Testis (tissue), 3 donors: Measurements from ENCODE around the gene ACOT12. TPM values are rescaled to one million over a fixed set of nuclear protein-coding genes. Genes with fewer than 3 reads are reported as not detected.
"Not testable (repeated sequence)": the region's sequence is repeated elsewhere in the genome, so short reads cannot be mapped to it uniquely, and the experiment has no call there.

Experiments
- DNase-seq: peaks from one replicate; pipeline ENCODE4 v3.0.0-alpha.2; 2019
- H3K27ac ChIP-seq, 2 donors: fragments of 200-600 bp; sonication (generic); one replicate each; pipeline ENCODE4 v1.5.1; 2019
- H3K27me3 ChIP-seq: fragments of 200-600 bp; sonication (generic); one replicate; pipeline ENCODE4 v1.5.1; 2019
- H3K36me3 ChIP-seq: fragments of 200-600 bp; sonication (generic); one replicate; pipeline ENCODE4 v1.5.1; 2017; ENCODE audit warnings: low read depth; ENCODE audit errors: missing control alignments
- H3K4me1 ChIP-seq: fragments of 200-600 bp; sonication (generic); one replicate; pipeline ENCODE4 v1.5.1; 2019
- H3K4me3 ChIP-seq, 2 donors: fragments of 200-600 bp; sonication (generic); one replicate each; pipeline ENCODE4 v1.5.1; 2017 to 2019
- H3K9me3 ChIP-seq: fragments of 200-600 bp; sonication (generic); one replicate; pipeline ENCODE4 v1.5.1; 2017
- POLR2A ChIP-seq: fragments of 450-650 bp; IDR thresholded peaks from one replicate; pipeline ENCODE4 v1.6.1; 2017; ENCODE audit warnings: antibody characterized with exemption, mild to moderate bottlenecking, moderate library complexity
- WGBS, 2 donors: methylation state at CpG; one replicate each; pipeline ENCODE4 v1.1.5; 2018; 5-methylcytosine and 5-hydroxymethylcytosine counted together
- intact Hi-C: fragments of 100-400 bp; cut with DNase I; formaldehyde crosslinking; loops from one replicate; pipeline ENCODE4 v1.15.1; 2023; ENCODE audit warnings: low total_unique reads
- polyA plus RNA-seq: library from polyadenylated mRNA; stranded (reverse); fragments of 350-450 nt; fragmentation: Illumina TruSeq; extraction: RNeasy Lipid Tissue Mini Kit (QIAGEN cat#74804); gene quantifications from one replicate; pipeline ENCODE4 v1.2.3, GENCODE V29; 2014; ENCODE audit warnings: low read depth, low replicate concordance; ENCODE audit not compliant: insufficient read depth
- total RNA-seq, 2 donors: library from RNA; depleted of rRNA; stranded (reverse); fragments of >200 nt; gene quantifications; one replicate each; pipeline ENCODE4 v1.2.3, GENCODE V29; 2016
- TF ChIP-seq, protein P1 (sequence below), 3 experiments: fragments of 450-650 bp in 2 of 3; fragments of 200-600 bp in 1 of 3; sonication (generic) in 1 of 3; IDR thresholded peaks; one replicate each; pipeline ENCODE4 v1.5.1; 2016 to 2019; ENCODE audit warnings: antibody characterized with exemption in 3 of 3, mild to moderate bottlenecking in 2 of 3, moderate library complexity in 1 of 3

The ACOT12 gene
- total and polyA plus RNA-seq, 3 donors from 2014 or later: 0.31 to 0.87 (median 0.44) TPM

DNA sequence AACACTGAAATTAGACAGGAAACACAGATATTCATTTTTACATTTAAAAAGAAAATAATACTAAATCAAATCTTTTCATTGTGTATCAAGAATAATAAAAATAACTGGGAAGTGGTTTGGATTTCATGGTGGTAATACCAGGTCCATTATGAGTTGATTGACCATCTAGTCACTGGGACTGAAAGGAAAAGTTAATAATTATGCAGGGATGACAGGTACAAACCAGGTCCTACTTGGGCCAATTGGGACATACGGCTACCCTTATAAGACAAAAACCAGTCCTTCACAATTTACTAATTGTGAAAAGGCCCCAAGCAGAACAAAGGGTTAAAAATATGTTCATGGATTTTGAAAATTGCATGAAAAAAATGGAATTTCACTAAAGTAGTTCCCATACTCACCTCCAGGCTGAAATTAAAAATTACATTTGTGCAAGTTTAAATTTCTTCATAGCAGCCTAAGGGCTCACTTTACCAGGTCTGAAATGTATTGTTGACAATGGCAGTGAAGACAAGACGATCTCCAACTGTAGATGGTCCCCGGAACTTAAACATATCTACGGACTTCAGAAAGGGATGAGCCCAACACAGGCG lies 48.4 kb downstream of the ACOT12 start:
- no peaks in the 10 kb centered on the region for H3K4me1 ChIP-seq
- TF ChIP-seq, protein P1, sequence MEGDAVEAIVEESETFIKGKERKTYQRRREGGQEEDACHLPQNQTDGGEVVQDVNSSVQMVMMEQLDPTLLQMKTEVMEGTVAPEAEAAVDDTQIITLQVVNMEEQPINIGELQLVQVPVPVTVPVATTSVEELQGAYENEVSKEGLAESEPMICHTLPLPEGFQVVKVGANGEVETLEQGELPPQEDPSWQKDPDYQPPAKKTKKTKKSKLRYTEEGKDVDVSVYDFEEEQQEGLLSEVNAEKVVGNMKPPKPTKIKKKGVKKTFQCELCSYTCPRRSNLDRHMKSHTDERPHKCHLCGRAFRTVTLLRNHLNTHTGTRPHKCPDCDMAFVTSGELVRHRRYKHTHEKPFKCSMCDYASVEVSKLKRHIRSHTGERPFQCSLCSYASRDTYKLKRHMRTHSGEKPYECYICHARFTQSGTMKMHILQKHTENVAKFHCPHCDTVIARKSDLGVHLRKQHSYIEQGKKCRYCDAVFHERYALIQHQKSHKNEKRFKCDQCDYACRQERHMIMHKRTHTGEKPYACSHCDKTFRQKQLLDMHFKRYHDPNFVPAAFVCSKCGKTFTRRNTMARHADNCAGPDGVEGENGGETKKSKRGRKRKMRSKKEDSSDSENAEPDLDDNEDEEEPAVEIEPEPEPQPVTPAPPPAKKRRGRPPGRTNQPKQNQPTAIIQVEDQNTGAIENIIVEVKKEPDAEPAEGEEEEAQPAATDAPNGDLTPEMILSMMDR (IDR thresholded peaks at IDR 0.05): peak in 2 of 3 experiments; percentile 20
- no peak for TF ChIP-seq POLR2A
- H3K27ac ChIP-seq: no peak overlapping the region
- H3K27me3 ChIP-seq: no peaks in the 10 kb centered on the region
- WGBS, 2 donors: 87 to 91% methylated on average over 5 of the region's 5 CpGs
- DNase-seq: no peak
- no peaks in the 10 kb centered on the region for H3K9me3 ChIP-seq
- H3K36me3 ChIP-seq: no peaks in the 10 kb centered on the region
- no peak overlapping the region for H3K4me3 ChIP-seq
- intact Hi-C loops: no loop called here

- intact Hi-C loops: no loop called here
- WGBS, 2 donors: 88 to 93% methylated on average over 13 of the region's 13 CpGs
- DNase-seq: no peak
- Histone ChIP-seq H3K27ac (no peak overlapping the region), H3K4me1 (no peaks in the 10 kb centered on the region), H3K27me3 (no peaks in the 10 kb centered on the region), H3K36me3 (no peaks in the 10 kb centered on the region), H3K9me3 (no peaks in the 10 kb centered on the region), H3K4me3 (no peak overlapping the region)
- TF ChIP-seq, protein P1 (IDR thresholded peaks at IDR 0.05): no peak
- no peak for TF ChIP-seq POLR2A
These were observed 49.2 kb downstream of the ACOT12 start for GRCh38 chr5:81344736-81345135.

DNA sequence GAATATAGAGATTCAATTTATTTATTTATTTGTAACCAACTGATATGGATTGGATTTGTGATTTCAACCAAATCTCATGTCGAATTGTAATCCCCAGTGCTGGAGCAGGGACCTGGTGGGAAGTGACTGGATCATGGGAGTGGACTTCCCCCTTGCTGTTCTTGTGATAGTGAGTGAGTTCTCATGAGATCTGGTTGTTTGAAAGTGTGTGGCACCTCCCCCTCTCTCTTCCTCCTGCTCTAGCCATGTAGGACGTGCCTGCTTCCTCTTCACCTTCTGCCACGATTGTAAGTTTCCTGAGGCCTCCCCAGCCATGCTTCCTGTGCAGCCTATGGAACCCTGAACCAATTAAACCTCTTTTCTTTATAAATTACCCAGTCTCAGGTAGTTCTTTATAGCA lies 55.7 kb downstream of the ACOT12 start:
- DNase-seq, H3K4me3 ChIP-seq, H3K27me3 ChIP-seq, H3K36me3 ChIP-seq, H3K4me1 ChIP-seq, H3K9me3 ChIP-seq, H3K27ac ChIP-seq, intact Hi-C loops: not testable (repeated sequence)
- WGBS, 2 donors: 72 to 77% methylated on average over 3 of the region's 3 CpGs

GRCh38 chr5:81337803-81338202 lies 56.1 kb downstream of the ACOT12 start:
- no peaks in the 10 kb centered on the region for H3K27me3 ChIP-seq
- TF ChIP-seq POLR2A: no peak
- TF ChIP-seq, protein P1 (IDR thresholded peaks at IDR 0.05): no peak
- intact Hi-C loops: no loop called here
- H3K36me3 ChIP-seq: no peaks in the 10 kb centered on the region
- no peaks in the 10 kb centered on the region for H3K9me3 ChIP-seq
- no peak overlapping the region for H3K4me3 ChIP-seq
- WGBS, 2 donors: 86 to 90% methylated on average over 2 of the region's 2 CpGs
- H3K4me1 ChIP-seq: no peaks in the 10 kb centered on the region
- no peak overlapping the region for H3K27ac ChIP-seq
- no peak for DNase-seq

DNA sequence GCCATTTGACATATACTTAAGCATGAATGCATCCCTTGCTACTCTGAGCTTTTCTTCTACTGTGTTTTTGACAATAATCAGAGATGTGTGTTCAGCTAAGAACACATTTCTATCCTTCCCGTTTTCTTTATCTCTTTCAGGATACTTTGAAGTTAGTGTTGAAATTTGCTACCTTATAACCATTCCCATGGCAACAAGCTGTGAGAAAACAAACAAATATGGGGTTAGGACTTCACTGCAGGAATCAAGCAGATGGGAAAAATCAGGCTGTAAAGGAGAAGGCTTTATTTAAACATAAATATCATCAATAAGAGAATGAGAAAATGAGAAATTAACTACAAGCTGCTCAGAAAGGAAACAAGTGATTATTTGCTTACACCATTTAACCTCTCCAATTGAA lies 57.4 kb downstream of the ACOT12 start:
- DNase-seq: no peak
- TF ChIP-seq POLR2A: no peak
- TF ChIP-seq, protein P1 (IDR thresholded peaks at IDR 0.05): no peak
- 20 to 24% methylated on average over 1 of the region's 1 CpG for WGBS, 2 donors
- Histone ChIP-seq H3K9me3 (no peaks in the 10 kb centered on the region), H3K27ac (no peak overlapping the region), H3K36me3 (no peaks in the 10 kb centered on the region), H3K4me3 (no peak overlapping the region), H3K27me3 (no peaks in the 10 kb centered on the region), H3K4me1 (no peaks in the 10 kb centered on the region)
- intact Hi-C loops: no loop called here
